Dedifferentiated amniotic fluid mesenchymal stem cell (primary cell): ENCODE results near the gene CRTAP.
"Not testable (repeated sequence)": the region's sequence is repeated elsewhere in the genome, so short reads cannot be mapped to it uniquely, and the experiment has no call there.

Experiments used
- DNase-seq: peaks from one replicate; pipeline ENCODE4 v3.0.0-alpha.2; 2016; ENCODE audit errors: extremely low spot score

Gene CRTAP

GRCh38 chr3:33099701-33100100, 14.1 kb upstream of the CRTAP start:
- no peak for DNase-seq

- no peak for DNase-seq
These were observed 13.6 kb upstream of the CRTAP start for GRCh38 chr3:33100229-33100628.

- no peak for DNase-seq
These were observed 10.8 kb upstream of the CRTAP start for GRCh38 chr3:33103034-33103433.

- no peak for DNase-seq
These were observed 10.3 kb upstream of the CRTAP start for GRCh38 chr3:33103480-33103879.

GRCh38 chr3:33104803-33105202, 9.0 kb upstream of the CRTAP start:
- no peak for DNase-seq

- DNase-seq: no peak
These were observed 8.4 kb upstream of the CRTAP start for GRCh38 chr3:33105341-33105948.

- not testable (repeated sequence) for DNase-seq
These were observed 7.0 kb upstream of the CRTAP start for GRCh38 chr3:33106854-33107253.

- DNase-seq: no peak
These were observed 2.2 kb upstream of the CRTAP start for GRCh38 chr3:33111581-33111980.

- no peak for DNase-seq
These were observed 809 bp downstream of the CRTAP start for GRCh38 chr3:33114622-33115023.

- peak; percentile 84 for DNase-seq
These were observed 1.4 kb downstream of the CRTAP start for GRCh38 chr3:33115024-33115768.

- no peak for DNase-seq
These were observed 3.6 kb downstream of the CRTAP start for GRCh38 chr3:33117461-33117860.

GRCh38 chr3:33119891-33120290, 6.1 kb downstream of the CRTAP start:
- no peak for DNase-seq

GRCh38 chr3:33122991-33123390, 9.2 kb downstream of the CRTAP start:
- no peak for DNase-seq

- no peak for DNase-seq
These were observed 10.8 kb downstream of the CRTAP start for GRCh38 chr3:33124638-33125037.

GRCh38 chr3:33125840-33126239, 12.0 kb downstream of the CRTAP start:
- DNase-seq: no peak

GRCh38 chr3:33128706-33129105, 14.9 kb downstream of the CRTAP start:
- no peak for DNase-seq

- no peak for DNase-seq
These were observed 16.3 kb downstream of the CRTAP start for GRCh38 chr3:33130144-33130543.

- DNase-seq: peak; percentile 61
These were observed 17.7 kb downstream of the CRTAP start for GRCh38 chr3:33131331-33132018.

GRCh38 chr3:33132019-33132360, 18.2 kb downstream of the CRTAP start:
- DNase-seq: no peak

GRCh38 chr3:33134026-33134625, 20.3 kb downstream of the CRTAP start:
- DNase-seq: peak; percentile 31

GRCh38 chr3:33137691-33138090, 23.9 kb downstream of the CRTAP start:
- DNase-seq: no peak

- not testable (repeated sequence) for DNase-seq
These were observed 25.3 kb downstream of the CRTAP start for GRCh38 chr3:33139006-33139623.
